DMS153 treated with DMSO at 0.1 percent for 48 hours (cell line): ENCODE results near the gene CA11.
"Not testable (repeated sequence)": the region's sequence is repeated elsewhere in the genome, so short reads cannot be mapped to it uniquely, and the experiment has no call there.

ENCODE experiments used
- DNase-seq: peaks from one replicate; lab custom pipeline; 2025; ENCODE audit not compliant: unreplicated experiment; lab: John Stamatoyannopoulos, UW

CA11 gene

DNA sequence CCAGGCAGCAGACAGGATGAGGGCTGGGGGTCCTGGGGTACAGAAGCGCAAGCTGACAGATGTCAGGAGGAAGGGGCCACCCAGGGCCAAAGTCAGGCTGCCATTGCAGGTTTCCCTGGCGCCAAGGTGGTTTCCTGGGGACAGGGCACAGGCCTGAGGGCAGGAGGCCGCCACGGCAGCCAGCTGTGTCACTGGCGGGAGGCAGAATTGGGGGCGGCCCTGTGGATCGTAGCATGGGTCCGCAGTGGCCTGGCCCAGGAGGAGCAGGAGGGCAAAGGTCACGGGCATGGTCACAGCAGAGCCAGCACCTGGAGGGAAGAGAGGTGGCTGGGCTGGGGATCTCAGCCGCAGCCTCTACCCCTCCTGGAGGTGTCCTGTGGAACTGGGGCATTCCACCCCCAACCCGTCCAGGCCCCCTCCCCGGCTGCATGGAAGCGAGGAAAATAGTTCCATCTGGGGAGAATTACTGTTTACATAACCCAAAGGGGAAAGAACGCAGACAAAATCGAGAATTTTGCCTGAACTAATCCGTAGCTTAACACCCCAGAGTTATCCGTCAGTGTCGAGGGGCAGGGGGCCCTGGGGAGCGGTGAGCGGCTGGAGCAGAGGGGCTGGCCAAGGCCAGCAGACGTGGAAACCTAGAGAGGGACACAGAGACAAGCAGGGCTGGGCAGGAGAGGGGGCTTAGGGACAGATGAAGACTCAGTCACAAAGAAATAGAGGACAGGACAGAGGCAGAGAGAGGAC is 24.9 kb upstream of the CA11 start:
- DNase-seq, result no peak

DNA sequence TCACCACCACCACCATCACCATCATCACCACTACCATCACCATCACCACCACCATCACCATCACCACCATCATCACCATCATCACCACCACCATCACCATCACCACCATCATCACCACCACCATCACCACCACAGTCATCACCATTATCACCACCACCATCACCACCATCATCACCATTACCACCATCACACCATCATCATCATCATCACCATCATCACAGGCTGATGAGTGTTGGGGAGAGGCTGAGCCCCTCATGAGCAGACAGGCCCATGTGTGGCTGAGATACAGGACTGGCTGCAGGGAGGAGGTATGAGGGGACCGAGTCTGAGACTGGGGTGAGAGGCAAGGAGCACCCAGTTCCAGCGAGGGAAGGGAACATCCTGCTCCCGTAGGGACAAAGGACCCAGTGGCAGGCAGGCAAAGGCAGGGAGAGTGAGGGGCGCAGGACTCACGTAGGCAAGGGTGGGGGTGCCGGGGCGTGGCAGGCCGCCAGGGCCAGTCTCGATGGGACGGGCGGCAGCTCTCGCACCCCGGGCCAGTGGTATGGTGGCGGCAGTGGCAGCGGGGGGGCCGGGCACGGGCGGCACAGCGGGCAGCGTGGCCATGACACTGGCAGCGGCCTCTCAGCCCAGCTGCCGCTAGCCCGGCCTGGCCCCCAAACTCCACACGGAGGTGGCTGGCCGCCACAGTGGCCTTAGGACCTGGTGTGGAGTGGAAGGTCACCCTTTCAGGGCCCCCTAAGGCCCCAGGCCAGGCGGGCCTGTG is 24.1 kb upstream of the CA11 start:
- DNase-seq, result no peak

DNA sequence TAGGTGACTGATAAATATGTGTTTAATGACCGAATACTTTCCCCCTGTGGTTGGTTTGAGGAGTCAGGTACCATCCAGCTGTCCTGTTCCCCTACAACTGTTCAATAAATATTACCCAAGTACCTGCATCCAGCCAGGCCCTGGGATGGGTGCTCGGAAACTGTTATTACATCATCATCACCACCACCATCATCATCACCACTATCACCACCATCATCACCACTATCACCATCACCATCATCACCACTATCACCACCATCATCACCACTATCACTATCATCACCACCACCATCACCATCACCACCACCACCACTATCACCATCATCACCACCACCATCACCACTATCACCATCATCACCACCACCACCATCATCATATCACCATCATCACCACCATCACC is 22.8 kb upstream of the CA11 start:
- DNase-seq, result no peak

DNA sequence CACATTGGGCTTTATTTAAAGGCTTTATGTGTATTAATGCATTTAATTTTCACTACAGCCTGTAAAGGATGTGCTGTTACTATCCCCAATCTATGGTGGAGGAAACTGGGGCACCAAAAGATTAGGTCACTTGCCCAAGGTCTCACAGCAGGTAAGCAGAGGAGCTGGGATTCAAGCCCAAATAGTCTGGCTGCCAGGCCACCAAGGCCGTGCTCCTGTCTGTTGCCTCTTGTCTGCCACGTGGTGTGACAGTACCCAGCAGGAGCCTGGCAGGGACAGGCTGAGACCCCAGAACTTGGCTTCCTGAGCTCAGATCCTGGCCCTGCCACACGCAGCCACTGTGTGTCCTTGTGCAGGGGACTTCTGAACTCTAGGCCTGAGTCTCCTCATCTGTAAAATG is 22.3 kb upstream of the CA11 start:
- no peak for DNase-seq

DNA sequence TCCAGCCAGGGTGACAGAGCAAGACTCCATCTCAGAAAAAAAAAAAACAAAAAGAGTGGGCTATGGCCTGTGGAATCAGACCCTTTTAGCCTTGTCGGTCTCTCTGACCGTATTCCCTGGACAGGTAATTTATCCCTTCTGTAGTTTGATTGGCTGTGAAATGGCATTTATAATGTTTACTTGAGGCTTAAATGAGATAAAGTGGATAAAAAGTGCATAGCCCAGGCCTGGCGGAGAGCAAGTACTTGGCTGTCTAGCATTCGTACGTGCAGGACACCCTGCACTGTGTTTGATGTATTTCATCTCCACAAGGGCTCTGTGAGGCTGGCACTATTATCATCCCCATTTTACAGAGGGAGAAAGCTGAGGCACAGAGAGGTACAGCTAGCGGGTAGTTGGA is 19.8 kb upstream of the CA11 start:
- no peak for DNase-seq

DNA sequence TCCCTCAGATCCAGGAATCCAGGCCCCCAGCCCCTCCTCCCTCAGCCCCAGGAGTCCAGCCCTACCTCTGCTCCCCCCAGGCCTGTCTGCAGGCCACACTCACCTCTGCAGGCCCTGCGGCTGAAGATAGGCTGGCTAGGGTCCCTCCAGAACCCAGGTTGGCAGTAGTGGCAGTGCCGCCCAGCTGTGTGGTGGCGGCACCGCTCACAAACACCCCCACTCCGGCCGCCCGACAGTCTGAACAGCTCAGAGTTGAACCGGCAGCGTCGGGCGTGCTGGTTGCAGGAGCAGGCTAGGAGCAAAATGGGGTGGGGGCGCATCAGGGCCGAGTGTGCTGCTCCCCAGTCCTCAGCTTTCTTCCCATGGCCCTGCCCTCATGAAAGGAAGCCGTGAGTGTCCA is 18.5 kb upstream of the CA11 start:
- DNase-seq, result no peak

DNA sequence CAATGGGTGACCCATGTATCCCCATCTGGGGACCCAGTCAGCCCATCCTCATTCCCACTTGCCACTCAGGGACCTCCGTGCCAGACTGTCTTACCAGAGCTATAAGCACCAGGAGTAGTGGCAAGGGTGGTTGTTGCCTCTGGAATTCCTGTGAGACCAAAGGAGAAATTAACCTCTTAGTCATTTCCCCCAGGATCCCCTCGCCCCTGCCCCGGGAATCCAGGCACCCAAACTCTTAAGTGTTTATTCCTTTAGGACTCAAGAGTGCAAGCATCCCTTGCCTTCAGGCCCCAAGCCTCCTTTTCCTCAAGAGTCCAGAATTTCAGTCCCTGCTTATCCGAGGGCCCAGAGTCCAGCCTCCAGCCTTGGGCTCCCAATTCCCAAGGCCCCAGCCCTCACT is 17.7 kb upstream of the CA11 start:
- no peak for DNase-seq

DNA sequence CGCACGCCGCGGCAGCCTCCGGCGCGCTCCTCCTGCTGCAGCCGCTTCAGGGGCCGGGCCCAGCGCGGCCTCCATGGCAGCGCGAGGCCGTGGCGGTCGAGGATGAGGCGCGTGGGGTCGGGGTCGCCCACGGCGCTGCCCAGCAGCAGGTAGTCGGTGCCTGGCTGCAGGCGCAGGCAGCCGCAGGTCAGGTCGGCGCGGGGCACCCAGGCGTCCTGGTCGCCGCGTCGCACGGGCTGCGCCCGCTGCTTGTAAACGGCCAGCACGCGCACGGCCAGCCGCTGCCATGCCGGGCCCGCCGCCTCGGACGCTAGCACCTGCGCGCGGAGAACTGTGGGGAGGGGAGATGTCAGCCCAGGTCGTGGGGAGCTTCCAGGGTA is 15.7 kb upstream of the CA11 start:
- no peak for DNase-seq

DNA sequence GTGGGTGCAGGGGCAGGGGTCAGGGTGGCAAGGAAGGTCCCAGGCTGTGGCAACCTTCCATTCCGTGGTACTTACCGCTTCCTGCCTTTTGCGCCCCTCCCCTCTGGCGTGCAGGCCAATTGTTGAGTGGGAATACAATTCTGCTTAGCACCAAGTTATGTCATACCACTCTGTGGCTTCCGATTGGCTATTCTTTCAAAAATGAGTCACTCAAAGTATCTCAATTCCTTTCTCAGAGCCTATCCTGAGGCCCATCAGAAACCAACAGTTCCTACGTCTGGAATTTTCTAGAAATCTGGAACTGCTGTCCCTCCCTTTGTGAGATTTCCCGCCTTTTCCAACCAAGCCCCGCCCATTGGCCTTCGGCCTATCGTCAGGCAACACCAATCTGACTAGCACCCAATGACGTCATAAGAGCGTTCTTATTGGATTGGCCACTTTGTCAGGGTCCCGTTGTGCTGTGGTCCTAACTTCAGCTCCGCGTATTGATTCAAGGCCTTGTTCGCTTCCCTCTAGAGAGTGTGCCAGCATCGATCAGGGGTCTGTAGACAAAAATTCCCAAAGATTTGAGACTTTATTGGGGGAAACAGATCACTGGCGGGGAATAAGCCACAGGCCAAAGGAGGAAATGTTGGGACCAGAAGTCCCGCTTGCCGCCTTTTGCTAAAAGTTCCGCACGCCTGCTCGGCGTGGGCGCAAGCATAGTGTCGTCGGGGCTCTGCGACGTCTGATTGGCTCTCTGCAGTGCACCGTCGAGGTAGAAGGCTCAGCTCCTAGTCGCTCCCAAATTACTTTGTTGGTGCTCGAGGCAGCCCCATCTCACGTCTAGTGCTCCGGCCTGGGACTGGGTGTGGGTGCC is 15.1 kb upstream of the CA11 start:
- peak; percentile 95 for DNase-seq

DNA sequence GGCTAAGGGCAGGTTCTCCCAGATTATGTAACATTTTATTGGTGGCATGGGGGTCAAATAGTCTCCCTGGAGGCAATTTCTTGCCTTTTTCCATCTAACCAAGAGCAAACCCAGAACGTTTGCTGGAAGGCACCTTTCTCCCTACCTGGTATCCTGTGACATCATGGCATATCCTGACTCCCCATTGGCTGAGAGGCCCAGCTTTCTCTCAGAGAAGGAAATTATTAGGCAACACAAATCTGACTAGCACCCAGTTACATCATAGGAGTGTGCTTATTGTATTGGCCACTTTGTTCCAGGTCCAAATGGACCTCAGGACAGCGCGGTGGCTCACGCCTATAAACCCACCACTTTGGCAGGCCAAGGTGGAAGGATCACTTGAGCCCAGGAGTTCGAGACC is 13.8 kb upstream of the CA11 start:
- peak; percentile 4 for DNase-seq

DNA sequence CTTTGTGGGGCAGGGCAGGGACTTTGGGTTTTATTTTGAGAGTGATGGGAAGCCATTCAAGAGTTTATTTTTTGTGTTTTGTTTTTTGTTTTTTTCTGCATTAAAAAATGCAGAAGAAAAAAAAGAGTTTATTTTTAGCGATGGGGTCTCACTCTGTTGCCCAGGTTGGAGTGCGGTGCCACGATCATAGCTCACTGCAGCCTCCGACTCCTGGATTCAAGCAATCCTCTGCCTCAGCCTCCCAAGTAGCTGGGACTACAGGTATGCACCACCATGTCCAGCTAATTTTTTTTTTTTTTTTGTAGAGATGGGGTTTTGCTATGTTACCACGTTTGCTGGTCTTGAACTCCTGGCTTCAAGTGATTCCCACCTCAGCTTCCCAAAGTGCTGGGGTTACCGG is 12.5 kb upstream of the CA11 start:
- no peak for DNase-seq

DNA sequence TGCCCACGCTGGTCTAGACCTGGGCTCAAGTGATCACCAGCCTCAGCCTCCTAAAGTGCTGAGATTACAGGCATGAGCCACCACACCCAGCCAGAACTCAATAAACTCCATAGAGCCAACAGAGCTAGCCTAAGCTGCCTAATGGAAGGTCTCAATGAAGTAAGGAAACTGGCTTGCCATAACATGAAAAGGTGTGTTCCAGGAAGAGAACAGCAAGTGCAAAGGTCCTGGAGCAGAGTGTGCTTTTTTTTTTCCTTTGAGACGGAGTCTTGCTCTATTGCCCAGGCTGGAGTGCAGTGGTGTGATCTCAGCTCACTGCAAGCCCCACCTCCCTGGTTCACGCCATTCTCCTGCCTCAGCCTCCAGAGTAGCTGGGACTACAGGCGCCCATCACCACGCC is 11.8 kb upstream of the CA11 start:
- DNase-seq, result not testable (repeated sequence)

DNA sequence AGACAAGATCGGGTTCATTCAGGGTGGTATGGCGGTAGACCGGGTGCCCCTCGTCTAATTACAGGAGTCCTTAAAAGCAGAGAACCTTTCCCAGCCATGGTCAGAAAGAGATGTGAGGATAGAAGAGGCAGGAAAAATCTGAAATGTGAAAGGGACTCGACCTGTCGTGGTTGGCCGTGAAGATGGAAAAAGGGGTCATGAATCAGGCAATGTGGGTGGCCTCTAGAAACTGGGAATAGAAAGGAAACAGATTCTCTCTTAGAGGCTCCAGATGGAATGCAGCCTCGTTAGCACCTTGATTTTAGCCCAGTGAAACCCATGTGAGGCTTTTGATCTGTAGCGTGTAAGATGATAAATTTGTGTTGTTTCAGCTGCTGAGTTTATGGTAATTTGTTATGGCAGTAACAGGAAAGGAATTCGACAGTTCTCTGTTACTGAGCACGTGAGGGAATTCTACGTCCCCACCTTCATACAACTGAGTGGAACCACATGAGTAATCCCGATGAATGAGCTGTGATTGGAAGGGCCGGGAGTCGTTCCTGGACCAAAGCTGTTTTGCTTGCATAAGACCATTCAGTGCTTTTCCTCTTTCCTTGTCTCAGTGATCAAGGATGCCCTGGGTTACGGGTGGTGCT is 11.0 kb upstream of the CA11 start:
- no peak for DNase-seq

DNA sequence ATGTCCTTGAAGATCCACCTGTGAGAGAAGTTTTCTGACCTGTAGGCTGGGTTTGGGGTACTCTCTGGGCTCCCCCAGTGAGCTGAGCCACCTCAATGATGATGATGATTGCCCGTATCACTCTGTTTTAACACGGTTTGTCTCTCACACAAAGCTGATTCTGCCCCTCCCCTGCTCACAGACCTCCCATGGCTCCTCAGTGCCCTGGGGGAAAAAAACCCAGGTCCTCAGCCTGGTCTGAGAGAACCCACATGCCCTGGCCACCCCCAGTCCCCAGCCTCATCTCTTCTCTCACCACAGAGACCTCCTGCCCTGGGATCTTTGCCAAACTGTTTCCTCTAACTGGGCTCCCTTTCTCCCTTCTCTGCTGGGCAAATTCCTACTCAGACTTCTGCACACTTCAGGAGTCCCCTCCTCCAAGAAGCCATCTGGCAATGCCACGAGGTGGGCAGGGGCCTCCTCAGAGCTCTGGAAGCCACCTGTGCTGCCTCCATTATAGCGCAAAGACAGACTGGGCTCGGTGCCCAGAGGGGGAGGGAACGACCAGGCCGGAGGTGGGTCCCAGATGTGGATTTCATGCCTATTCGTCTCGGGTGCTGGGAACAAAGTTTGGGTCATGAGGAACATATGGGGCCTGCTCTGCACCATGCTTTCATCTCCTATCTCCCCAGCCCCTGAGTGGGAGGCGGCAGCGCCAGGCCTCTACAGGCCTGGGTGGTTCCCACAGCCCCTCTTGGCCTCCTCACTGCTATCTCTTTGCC is 8.5 kb upstream of the CA11 start:
- no peak for DNase-seq

DNA sequence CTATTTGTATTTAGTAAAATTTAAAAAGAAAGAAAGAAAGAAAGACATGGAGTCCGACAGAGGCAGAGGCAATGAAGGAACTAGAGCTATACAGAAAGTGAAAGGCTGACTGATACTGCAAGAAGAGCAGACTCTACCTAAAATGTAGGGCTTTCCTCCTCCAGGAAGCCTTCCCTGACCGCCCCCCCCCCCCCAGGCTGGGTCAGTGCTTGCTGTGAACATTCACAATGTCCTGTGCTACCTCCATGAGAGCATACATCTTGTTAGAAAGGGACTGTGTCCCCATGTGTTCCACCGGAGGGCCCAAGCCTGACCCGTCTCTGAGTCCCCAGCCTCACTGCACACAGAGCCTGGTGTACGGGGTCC is 5.7 kb upstream of the CA11 start:
- DNase-seq, result no peak

DNA sequence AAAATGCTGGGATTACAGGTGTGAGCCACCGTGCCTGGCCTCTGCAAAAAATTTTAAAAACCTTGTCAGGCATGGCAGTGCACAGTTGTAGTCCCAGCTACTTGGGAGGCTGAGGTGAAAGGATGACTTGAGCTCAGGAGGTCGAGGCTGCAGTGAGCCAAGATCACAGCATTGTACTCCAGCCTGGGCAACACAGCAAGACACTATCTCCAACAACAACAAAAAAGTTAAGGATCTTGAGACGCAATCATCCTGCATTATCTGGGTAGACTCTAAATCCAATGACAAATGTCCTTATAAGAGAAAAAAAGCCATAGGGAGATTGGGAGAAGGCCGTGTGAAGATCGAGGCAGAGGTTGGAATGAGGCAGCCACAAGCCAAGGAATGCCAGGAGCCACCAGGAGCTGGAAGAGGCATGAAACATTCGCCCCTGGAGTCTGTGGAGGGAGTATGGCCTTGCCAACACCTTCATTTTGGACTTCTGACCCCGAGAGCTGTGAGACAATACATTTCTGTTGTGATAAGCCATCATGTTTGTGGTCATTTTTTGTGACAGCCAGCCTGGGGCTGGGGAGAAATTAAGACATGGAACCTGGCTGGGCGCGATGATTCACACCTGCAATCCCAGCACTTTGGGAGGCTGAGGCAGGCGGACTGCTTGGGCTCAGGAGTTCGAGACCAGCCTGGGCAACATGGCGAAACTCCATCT is 5.1 kb upstream of the CA11 start:
- no peak for DNase-seq

DNA sequence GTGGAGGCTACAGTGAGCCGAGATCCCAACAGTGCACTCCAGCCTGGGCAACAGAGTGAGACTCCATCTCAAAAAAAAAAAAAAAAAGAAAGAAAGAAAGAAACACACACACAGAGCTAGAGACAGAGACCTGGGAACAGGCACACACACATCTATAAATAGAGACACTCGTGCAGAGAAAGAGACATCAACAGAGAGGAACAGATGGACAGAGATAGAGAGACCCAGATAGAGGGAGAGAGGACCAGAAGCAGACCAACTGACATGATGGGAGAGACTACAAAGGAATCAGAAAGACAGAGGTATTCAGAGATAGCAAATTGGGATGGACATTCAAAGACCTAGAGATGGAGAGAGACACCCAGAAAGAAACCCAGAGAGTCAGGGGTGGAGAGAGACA is 2.1 kb upstream of the CA11 start:
- DNase-seq, result no peak

DNA sequence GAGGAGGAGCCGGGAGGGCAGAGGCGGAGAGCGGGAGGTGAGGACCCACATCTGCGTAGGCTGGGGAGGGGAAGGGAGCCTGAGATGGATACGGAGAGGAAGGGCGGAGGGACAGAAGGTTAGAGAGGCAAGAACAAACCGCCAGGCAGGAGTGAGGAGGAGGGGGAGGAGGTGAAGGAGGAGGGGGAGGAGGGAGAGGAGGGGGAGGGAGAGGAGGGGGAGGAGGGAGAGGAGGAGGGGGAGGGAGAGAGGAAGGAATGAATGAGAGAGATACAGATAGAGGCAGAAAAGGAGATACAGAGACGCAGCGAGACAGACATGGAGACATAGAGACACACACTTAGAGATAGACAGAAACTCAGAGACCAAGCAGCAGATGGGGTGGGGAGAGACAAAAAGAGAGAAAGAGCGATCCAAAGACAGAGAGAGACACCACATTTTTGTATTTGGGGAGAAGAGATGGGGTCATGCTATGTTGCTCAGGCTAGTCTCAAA is 782 bp upstream of the CA11 start:
- no peak for DNase-seq

DNA sequence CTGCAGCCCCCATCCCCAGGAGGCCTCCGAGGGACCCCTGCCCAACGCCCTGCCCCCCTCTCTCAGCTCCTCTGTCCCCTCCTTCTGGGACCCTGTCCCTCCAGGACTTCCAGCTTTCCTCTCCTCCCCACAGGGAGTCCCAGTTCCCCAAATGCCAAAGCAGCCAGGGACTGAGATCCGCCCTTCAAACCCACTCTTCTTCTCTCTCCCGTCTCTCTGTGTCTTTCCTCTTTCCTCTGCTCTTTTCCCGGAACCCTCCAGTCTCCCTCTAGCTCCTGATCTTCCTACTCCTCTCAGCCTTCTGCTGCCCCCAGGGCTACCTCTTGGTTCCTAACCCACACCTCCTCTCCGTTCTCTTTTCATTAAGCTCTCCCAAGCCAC is 377 bp downstream of the CA11 start:
- peak; percentile 49 for DNase-seq
